ENCODE data around the gene FEZ2. TPM values are rescaled to one million over a fixed set of nuclear protein-coding genes. Genes with fewer than 3 reads are reported as not detected.
A peak's percentile ranks its signal among the peaks of the same experiment; 100 is the strongest.
"Not testable (repeated sequence)": the region's sequence is repeated elsewhere in the genome, so short reads cannot be mapped to it uniquely, and the experiment has no call there.

Gene FEZ2, protein sequence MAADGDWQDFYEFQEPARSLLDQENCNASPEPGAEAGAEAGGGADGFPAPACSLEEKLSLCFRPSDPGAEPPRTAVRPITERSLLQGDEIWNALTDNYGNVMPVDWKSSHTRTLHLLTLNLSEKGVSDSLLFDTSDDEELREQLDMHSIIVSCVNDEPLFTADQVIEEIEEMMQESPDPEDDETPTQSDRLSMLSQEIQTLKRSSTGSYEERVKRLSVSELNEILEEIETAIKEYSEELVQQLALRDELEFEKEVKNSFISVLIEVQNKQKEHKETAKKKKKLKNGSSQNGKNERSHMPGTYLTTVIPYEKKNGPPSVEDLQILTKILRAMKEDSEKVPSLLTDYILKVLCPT
- total RNA-seq: 10 to 100 TPM; 63.6 to 83.3 TPM
- long read RNA-seq, donor 1, partial matches to known transcripts: 2 of 14 reads
- long read RNA-seq, donor 1, other reads (novel, unspliced or antisense): 7 of 14 reads
- long read RNA-seq, donor 2, partial matches to known transcripts: 4 of 17 reads
- long read RNA-seq, donor 2, other reads (novel, unspliced or antisense): 13 of 17 reads

DNA sequence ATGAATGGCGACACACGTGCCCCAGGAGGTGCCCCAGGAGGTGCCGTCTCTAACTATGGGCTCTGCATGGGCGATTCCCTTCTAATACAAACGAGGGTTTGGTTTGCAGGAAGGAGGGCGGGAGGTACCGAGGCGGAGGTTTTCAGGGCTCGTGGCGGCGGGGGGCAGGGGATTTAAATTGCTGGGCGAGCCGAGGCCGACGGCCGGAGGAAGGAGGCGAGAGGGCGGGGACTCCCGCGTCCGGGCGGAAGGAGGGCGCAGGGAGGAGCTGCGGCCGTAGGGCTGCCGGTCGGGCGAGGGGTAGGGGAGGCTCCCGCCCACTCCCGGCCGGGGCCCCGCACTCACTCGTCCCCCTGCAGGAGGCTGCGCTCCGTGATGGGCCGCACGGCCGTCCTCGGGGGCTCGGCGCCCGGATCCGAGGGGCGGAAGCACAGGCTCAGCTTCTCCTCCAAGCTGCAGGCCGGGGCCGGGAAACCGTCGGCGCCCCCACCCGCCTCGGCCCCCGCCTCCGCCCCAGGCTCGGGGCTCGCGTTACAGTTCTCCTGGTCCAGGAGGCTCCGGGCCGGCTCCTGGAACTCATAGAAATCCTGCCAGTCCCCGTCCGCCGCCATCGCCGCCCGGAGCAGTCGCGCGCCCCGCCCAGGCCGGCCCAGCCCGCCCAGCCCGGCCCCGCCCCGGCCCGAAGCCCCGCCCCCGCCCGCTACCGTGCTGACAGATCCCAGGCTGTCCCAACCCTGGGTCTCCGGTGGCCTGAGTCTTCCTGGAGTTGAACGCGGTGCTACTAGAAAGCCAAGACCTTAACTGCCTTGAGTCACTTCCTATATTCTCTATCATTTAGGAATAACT lies at the start of gene FEZ2:
Gene FEZ2, minus strand, starts transcription at position 637 of the 846 bp plus-strand sequence. Its CDS starts 26 bp downstream, at position 611.
- intact Hi-C loops (cut with DNase I): no loop called here
- DNase-seq (ENCODE audit: low spot score): peak; percentile 90

DNA sequence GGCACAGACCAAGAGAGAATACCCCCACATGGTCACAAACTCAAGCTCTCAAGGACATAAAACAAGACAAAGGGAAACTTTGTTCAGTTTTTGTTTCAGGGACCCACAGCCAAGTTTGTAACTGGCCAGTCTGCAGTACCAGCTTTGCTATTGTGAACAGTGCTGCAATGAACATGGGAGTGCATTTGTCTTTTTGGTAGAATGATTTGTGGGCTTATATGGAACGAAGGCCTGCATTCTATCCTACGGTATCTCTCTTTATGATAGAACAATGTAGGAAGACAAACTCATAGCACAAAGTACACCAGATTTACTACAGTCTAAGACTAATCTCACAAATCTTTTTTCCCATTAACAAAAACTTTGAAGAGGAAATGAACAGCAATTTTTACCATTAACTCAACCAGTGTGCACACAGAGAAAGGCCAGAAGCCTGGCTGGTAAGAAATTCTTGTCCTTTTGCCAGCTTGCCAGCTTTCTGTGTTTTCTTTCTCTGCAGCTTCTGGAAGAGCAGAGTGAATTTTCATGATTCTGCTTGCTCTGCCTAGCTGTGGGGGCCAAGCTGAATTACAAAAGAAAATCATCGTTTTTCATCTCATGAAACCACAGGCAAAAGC lies 37.1 kb upstream of the FEZ2 start:
- intact Hi-C loops (cut with DNase I): no loop called here

DNA sequence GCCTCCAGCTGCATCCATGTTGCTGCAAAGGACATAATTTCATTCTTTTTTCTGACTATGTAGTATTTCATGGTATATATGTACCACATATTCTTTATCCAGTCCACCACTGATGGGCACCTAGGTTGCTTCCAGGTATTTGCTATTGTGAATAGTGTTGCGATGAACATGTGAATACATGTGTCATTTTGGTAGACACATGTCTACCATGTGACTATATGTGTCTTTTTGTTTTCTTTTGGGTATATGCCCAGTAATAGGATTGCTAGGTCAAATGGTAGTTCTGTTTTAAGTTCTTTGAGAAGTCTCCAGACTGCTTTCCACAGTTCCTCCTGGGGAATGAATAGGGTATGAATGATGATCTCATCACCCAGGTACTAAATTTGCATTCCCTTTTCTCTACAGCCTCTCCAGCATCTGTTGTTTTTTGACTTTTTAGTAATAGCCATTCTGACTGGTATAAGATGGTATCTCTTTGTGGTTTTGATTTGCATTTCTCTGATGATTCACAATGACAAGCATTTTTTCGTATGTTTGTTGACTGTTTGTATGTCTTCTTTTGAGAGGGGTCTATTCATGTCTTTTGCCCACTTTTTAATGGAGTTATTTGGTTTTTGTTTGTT lies 35.6 kb upstream of the FEZ2 start:
- no peak for DNase-seq (ENCODE audit: low spot score)
- intact Hi-C loops (cut with DNase I): no loop called here

More for the DNA sequence above, 37.1 kb upstream of the FEZ2 start:
- no peak for DNase-seq (ENCODE audit: low spot score)

DNA sequence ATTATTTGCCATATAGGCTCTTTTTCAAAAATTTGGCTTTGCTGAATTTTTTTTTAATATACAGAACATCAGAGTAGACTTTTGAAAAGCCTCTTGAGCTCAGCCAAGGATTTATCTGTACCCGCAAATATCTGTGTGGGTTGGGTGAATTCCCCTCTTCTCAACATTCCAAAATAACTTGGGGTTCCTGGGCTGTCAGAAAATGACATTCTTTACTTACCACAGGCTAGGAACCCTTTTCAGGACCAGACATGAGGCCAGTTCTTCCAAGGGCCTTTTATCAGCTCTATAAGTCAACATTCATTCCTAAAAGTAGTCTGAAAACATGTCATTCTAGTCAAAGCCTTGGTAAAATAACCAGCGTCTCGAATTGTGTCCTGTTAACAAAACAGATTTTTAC lies 28.8 kb upstream of the FEZ2 start:
- intact Hi-C loops (cut with DNase I): no loop called here
- no peak for DNase-seq (ENCODE audit: low spot score)

DNA sequence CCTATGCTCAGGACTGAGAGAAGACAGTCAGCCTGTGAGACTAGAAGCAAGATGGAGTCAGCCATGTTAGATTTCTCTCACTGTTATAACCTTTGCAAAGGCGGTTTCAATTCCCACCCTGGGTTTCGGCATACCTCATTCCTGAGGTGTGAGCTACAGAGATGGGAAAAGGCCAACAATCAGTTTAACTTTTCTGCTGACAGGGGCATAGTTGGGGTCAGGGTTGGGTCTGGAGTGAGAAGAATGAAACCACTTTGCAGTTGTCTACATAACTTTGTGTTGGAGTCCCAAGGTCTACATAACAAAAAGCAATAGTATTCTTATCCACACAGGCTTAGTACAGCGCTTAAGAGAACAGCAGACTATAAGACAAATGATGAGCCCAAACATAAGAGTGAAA lies 28.1 kb upstream of the FEZ2 start:
- no peak for DNase-seq (ENCODE audit: low spot score)
- intact Hi-C loops (cut with DNase I): no loop called here

DNA sequence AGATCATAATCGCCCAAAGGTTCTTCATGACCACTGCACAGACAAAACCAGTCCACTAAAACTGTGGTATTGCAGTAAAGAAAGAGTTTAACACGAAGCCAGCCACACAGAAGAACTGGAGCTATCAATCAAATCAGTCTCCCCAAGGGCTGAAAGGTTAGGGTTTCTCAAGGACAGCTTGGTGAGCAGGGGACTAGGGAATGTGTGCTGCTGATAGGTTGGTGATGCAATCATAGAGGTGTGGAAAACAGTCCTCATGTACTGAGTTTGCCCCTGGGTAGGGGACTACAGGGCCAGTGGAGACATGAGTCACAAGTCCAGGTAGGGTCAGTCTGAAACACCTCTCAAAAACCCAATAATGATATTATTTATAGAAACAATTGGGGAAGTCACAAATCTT lies 27.3 kb upstream of the FEZ2 start:
- intact Hi-C loops (cut with DNase I): no loop called here
- no peak for DNase-seq (ENCODE audit: low spot score)

DNA sequence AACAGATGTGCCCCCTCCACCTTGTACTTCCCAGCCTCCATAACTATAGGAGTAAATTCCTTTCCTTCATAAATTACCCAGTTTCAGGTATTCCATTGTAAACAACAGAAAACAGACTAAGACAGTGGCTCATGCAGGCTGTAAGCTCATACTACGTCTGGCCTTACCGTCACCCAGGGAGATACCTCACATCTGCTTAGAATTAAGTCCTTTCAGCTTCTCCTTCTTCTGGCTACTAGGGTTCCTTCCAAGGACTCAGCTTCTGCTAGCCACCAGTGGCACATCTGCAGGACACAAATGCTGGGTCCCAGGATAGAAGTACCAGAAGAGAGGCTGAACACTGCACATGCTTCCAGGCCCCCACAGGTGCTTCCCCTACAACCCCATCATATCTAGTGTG lies 22.4 kb upstream of the FEZ2 start:
- intact Hi-C loops (cut with DNase I): no loop called here
- DNase-seq (ENCODE audit: low spot score): no peak

DNA sequence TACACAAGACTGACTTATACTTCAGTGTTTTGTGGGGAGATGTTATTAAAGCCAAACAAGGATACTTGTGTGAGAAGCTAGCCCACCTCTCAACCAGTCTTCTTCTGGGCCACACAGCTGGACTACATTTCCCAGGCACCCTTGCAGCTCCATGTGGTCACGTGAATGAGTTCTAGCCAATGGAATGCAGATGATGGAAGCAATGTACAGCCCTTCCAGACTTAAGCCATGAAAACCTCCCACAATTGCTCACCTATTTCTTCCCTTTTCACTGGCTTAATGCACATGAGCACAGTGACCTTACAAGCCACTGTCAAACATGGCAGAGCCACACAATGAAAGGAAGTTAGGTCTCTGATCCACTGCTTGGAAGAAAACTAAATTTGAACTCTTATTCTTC lies 20.4 kb upstream of the FEZ2 start:
- DNase-seq (ENCODE audit: low spot score): no peak
- intact Hi-C loops (cut with DNase I): no loop called here

DNA sequence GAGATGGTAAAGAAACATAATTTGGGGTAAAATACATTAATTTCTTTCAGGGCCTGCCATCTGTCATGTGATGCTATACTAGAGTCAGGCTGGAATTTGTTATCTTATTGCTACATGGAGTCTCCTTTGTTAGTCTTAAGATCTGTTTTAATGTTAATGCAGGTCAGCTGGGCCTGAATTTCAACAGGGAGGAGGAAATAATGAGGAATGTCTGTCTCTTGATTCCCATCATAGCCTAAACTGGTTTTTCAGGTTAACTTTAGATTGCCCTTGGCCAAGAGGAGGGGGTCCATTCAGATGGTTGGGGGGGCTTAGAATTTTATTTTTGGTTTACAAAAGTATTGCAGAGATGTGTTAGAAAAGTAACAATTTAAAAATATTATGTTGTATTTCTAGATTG lies 19.0 kb upstream of the FEZ2 start:
- intact Hi-C loops (cut with DNase I): no loop called here
- no peak for DNase-seq (ENCODE audit: low spot score)

DNA sequence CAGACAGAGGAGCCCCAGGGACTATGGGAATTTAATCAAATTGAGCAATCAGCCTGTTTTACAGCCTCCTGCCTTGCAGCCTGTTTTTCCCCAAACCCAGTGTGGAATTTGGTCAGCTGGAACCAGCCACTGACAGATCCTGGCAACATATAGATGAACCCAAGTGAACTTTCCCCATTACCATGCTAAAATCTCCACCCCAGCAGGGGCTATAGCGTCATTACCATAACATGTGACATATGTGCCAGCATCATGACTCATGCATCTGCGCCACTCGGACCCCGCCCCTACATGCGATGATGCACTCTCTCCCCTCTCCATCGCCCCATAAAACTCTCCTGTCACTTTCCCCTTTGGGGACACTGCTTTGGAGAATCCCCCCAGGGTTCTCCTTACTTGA lies 17.3 kb upstream of the FEZ2 start:
- no peak for DNase-seq (ENCODE audit: low spot score)
- intact Hi-C loops (cut with DNase I): no loop called here

DNA sequence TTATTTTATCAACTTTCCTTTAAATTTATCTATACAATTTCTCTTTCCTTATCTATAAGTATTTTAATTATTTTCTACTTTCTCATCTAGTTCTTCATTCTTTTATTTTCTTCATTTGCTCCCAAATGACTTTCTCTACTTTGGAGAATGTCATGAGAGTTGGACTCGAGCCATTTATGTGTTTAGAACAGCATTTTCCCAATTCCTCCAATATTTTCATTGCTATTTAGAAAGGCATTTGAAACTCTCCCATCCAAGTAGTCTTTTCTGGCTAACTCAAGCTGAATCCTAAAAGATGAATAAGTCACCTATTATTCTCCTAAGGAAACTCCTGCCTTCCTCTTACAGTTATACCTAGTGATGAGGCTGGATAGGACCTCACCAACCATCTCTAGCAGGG lies 15.8 kb upstream of the FEZ2 start:
- intact Hi-C loops (cut with DNase I): no loop called here
- DNase-seq (ENCODE audit: low spot score): no peak

DNA sequence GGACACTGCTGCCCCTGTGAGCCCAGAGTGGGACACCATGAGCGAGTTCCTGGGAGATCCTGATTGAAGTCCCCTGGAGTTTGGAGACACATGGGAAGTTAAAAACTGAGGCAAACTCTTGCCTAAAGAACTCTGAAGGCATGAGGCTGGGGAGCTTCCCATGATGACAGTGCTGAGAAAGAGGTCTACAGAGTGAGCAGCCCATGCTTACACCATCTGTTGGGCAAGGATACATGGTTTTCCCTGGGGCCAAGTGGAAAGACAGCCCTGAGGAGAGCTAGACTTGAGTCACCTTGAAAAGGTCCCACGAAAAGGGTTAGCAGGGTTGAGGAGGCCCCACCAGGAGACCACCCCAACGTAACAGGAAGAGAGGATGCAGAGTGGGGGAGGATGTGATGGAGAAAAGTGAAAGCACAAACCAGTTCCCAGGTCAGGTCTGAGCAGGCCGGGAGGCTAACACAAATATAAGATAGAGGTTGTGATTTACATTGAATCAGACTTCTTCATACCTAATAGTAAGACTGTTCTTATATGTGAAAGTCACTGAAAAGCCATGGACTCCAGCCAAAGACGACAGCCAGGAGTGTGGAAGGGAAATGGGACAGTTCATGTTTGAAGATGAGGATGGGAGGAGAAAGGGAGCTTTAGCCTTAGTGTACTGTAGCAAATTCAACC lies 13.5 kb upstream of the FEZ2 start:
- intact Hi-C loops (cut with DNase I): no loop called here
- DNase-seq (ENCODE audit: low spot score): no peak

DNA sequence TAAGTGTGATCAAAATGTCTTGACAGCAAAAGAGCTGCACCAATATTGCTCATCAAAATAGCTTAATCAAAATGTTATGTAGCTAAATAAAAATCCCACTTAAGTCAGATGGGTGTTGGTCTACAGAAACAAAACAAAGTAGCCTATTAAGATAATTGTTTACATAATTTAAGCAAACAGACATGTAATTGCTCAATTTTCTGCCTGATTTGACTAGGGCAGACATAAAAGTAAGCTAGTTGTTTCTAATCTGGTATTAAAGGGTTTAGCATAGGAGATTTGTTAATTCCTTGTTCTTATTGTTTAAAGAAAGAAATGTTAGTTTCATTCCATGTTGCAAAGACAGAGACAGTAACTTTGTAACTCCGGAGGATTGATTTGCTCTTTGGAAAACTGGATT lies 11.5 kb upstream of the FEZ2 start:
- intact Hi-C loops (cut with DNase I): no loop called here
- DNase-seq (ENCODE audit: low spot score): no peak

DNA sequence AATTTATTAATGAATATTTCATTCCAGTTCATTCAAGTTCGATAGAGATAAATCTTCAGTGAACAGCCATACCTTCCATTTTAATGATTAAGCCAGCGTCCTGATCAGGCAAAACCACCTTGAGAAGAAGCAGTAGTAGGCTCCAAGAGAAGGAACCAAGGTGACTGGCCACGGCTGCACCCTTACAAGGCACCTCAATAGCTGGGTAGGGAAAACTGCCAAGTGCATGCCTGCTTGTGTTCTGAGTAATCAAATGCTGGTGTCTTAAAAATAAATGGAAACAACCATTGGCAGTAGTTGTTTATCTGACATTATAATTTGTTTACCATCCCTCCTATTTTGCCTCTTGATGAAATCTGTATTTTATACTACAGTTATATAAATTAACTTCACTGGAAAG lies 10.0 kb upstream of the FEZ2 start:
- no peak for DNase-seq (ENCODE audit: low spot score)
- intact Hi-C loops (cut with DNase I): no loop called here

DNA sequence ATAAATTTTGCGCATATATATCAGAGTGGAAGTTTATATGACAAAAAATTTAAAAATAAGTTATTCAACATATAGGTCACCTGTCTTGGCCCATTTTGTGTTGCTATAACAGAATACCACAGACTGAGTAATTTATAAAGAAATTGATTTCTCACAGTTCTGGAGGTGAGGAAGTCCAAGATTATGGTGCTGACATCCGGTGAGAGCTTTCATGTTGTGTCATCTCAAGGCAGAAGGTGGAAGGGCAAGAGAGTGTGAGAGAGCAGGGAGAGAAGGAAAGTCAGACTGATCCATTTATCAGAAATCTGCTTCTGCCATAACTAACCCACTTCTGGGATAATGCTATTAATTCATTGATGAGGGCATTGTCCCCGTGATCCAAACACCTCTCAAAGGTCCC lies 9.0 kb upstream of the FEZ2 start:
- intact Hi-C loops (cut with DNase I): no loop called here
- no peak for DNase-seq (ENCODE audit: low spot score)

DNA sequence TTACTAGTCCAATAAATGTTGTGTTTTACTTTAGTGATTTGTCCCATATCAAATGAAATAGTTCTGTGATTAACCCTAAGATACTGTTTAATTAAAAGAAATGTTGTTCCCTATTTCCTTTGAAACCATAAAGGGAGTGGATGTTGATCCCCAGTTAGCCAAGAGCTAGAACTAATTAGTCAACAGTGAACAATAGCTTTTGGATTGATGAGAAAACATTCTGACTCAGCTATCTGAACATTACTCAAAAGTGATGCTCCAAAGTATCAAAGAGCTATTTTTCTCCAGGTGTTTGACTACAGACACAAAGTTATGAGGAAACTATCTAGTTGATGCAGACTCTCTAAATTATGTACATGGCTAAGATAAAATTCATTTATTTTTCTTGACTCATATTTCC lies 7.3 kb upstream of the FEZ2 start:
- intact Hi-C loops (cut with DNase I): no loop called here
- DNase-seq (ENCODE audit: low spot score): no peak

DNA sequence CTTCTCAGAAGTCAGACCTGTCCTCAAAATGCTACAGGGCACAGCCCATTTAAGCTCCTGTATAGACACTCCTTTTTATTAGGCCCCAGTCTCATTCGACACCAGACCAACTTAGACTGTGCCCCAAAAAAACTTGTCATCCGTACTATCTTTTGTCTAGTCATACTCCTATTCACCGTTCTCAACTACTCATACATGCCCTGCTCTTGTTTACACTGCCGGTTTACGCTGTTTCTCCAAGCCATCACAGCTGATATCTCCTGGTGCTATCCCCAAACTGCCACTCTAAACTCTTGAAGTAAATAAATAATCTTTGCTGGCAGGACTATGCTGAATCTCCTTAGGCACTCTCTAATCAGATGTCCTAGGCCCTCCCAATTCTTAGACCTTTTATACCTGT lies 5.7 kb upstream of the FEZ2 start:
- DNase-seq (ENCODE audit: low spot score); intact Hi-C loops (cut with DNase I): not testable (repeated sequence)

DNA sequence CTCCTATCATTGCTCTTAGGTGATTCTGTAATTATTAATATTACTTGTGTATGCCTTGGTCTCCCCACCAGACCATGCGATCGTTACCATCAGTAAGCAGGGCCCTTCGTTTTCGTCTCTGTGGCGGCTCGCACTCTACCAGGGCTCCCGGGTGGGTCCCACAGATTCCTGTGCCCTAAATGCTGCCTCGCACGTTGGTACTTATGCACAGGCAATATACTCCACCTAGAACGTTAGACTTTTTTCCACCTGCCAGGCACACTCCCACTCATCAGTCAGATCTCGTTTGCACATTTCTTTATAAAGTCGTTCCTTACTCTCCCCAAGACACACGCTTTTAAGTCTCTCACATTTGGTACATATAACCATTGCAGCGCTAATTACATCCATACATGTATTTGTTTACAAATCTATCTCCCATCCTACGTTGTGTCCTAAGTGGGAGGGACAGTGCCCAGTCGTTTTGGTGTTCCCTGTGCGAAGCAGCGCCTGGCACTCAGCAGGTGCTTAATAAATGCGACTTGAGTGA lies 901 bp downstream of the FEZ2 start:
- intact Hi-C loops (cut with DNase I): no loop called here
- DNase-seq (ENCODE audit: low spot score): no peak

DNA sequence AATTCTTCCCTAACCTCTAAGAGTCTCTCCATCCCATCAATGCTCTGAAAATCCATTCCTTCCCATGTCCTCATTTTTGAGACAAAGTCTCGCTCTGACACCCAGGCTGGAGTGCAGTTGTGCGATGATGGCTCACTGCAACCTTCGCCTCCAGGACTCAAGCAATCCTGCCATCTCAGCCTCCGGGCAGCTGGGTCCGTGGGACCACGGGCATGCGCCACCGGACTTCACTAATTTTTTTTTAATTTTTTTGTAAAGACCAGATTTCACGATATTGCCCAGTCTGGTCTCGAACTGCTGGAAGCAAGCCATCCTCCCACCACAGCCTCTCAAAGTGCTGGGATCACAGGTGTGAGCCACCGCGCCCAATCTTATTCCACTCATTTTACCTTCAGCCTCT lies 1.6 kb downstream of the FEZ2 start:
- intact Hi-C loops (cut with DNase I): no loop called here
- DNase-seq (ENCODE audit: low spot score): no peak
